Activated effector memory CD4-positive, alpha-beta T cell treated with Interleukin-2 at 50 U/mL for 16 hours (primary cell): ENCODE measurements around the gene GCG.

Experiments used
- DNase-seq: peaks from one replicate; pipeline ENCODE4 v3.0.0-alpha.2; 2020

Gene GCG

DNA sequence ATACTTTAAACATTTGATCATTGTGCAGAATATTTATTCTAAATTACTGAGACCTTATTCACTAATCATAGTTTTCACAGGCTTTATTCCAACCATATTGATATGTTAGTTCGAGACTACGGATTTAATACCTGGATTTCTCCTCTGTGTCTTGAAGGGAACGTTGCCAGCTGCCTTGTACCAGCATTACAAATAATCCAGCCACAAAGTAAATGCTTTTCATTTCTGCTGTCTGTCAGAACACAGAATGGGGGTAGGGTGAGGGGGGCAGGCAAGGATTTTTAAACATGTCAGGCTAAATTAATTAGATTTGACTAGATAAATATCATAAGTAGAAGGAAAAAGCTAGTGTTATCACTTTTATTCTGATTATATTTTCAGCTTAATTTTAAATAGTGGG is 3.1 kb downstream of the GCG start:
- DNase-seq: no peak

GRCh38 chr2:162143969-162144368 is 8.1 kb downstream of the GCG start:
- DNase-seq: no peak

DNA sequence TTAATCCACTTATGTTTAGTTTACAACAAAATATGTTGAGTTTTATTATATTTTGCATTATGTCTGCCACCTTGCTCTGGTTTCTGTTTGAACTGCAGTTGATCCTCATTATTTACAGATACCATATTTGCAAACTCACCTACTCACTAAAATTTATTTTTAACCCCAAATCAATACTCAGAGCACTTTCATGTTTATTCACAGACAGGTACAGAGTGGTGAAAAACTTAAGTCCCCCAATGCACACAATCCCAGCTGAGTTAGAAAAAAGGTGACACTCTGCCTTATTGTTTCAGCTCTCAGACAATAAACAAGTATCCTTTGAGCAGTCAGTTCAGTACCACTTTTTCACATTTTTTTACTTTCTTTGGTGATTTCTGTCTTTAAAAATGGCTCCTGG is 13.7 kb downstream of the GCG start:
- DNase-seq: no peak

GRCh38 chr2:162127422-162127821 is 24.6 kb downstream of the GCG start:
- no peak for DNase-seq

DNA sequence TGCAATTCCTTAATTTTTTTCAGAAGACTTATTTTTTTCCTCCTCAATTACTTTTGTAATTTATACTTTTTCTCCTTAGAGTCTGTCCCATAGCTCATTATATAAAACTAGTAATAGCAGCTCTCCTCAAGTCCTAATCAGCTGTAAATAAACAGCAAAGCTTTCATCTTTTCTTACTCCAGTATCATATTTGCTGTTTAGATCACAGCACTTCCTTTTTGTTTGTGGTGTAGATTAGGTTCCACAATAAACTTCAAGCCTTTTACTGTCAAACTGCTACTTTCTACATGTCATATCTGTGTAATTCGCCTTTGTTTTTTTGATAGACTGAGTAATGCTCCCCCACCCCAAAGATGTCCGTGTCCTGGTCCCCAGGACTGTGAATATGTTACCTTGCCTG is 25.5 kb downstream of the GCG start:
- no peak for DNase-seq

DNA sequence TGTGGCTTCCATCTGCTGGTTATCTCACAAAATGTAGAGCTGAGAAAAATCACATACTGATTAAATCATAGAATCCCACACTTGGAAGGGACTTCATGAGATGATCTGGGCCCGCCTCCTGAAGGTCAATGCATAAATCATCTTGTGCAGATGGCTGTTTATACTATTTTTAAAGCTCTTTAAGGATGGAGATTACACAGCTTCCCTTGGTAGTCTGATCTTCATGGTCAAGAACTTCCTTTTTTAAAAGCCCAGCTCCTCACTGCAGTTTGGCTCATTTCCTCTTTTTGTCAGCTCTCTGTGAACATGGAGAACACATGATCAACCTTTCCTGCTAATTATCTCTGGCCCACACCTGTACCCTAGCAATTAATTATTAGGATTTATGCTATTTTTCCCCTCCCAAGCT is 25.9 kb downstream of the GCG start:
- no peak for DNase-seq

- no peak for DNase-seq
Observed at GRCh38 chr2:162125138-162125537, 26.9 kb downstream of the GCG start.

- DNase-seq: no peak
Observed at GRCh38 chr2:162123806-162124758, 28.0 kb downstream of the GCG start.

GRCh38 chr2:162118166-162119031 is 33.6 kb downstream of the GCG start:
- no peak for DNase-seq

DNA sequence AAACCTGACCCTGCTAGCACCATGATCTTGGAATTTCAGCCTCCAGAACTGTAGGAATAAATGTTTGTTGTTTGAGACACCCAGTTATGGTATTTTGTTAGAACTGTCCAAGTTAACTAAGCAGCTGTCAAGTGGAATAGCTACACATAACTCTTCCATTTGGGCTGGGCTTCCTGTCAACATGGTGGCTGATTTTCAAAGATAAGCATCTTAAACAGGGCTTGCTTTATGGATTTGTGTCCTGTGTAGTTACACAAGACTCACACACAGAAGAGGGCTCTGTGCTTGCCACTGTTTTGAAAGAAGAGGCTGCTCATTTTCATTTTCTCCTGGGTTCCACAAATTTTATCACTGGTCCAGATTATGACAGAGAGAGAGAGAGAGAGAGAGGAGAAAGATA is 35.7 kb downstream of the GCG start:
- no peak for DNase-seq

GRCh38 chr2:162115076-162115475 is 37.0 kb downstream of the GCG start:
- no peak for DNase-seq

DNA sequence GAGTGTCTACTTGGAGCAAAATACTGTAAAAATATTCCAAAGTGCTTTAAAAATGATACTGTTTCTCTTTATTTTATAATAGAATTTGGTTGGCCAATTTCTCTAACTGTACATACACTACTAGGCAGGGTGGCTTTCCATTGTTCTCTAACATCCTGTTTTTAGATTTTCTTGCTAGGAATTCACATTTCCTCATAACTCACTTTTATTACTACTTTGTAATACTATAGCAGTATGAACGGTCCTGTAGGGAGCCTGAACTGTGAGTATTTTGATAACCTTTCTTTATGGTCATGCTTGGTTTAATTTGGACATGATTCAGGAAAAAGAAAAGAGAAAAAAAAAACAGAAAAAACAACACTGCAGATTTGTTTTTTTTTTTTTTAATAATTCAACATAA is 37.8 kb downstream of the GCG start:
- no peak for DNase-seq

- DNase-seq: no peak
Observed at GRCh38 chr2:162113776-162114168, 38.3 kb downstream of the GCG start.

- DNase-seq: no peak
Observed at GRCh38 chr2:162113088-162113775, 38.8 kb downstream of the GCG start.

GRCh38 chr2:162111958-162112850 is 39.8 kb downstream of the GCG start:
- no peak for DNase-seq

- DNase-seq: no peak
Observed at GRCh38 chr2:162107361-162107901, 44.6 kb downstream of the GCG start.

GRCh38 chr2:162106746-162107145 is 45.3 kb downstream of the GCG start:
- no peak for DNase-seq

DNA sequence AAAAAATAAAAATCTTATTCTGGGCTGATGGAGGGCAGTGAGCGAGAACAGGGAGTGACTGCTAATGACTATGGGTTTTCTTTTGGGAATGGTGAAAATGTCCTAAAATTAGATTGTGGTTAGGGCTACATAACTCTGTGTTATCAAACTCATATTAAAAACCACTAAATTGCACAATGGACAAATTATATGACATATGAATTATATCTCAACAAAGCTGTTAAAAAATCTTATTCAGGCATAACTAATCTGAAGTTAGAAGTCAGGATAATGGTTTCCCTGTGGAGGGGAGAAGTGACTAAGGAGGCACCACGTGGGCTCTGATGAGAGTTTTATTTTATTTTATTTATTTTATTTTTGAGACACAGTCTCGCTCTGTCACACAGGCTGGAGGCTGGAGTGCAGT is 45.9 kb downstream of the GCG start:
- no peak for DNase-seq

GRCh38 chr2:162103443-162104009 is 48.5 kb downstream of the GCG start:
- DNase-seq: no peak

- DNase-seq: no peak
Observed at GRCh38 chr2:162100579-162100978, 51.5 kb downstream of the GCG start.

GRCh38 chr2:162099836-162100235 is 52.2 kb downstream of the GCG start:
- no peak for DNase-seq
